ENCODE measurements around the gene ZNF785.

- no peak for TF ChIP-seq POLR2A (IDR thresholded peaks at IDR 0.05; ENCODE audit: low read depth, low read length)
- TF ChIP-seq POLR2AphosphoS5 (IDR thresholded peaks at IDR 0.05; ENCODE audit: low read depth, low read length): no peak
- no peak for TF ChIP-seq TAF1 (IDR thresholded peaks at IDR 0.05; ENCODE audit: borderline replicate concordance, low read depth, low read length)
Measured at GRCh38 chr16:30569746-30570635, 15.5 kb downstream of the ZNF785 start.

Data from GM12892 (cell line).